Suprapubic skin (tissue), 4 donors: ENCODE measurements around the gene KLK3. TPM values are rescaled to one million over a fixed set of nuclear protein-coding genes. Genes with fewer than 3 reads are reported as not detected.
A peak's percentile ranks its signal among the peaks of the same experiment; 100 is the strongest.

ENCODE experiments used
- DNase-seq, 2 donors: peaks; one replicate each; pipeline ENCODE4 v3.0.0-alpha.2; 2019; ENCODE audit warnings: low spot score in 2 of 2
- H3K27ac ChIP-seq: fragments of 200-600 bp; sonication (generic); one replicate; pipeline ENCODE4 v1.5.1; 2019
- H3K27me3 ChIP-seq: fragments of 200-600 bp; sonication (generic); one replicate; pipeline ENCODE4 v1.5.1; 2019
- H3K36me3 ChIP-seq: fragments of 200-600 bp; sonication (generic); one replicate; pipeline ENCODE4 v1.5.1; 2019
- H3K4me1 ChIP-seq: fragments of 200-600 bp; sonication (generic); one replicate; pipeline ENCODE4 v1.5.1; 2019
- H3K4me3 ChIP-seq: fragments of 200-600 bp; sonication (generic); one replicate; pipeline ENCODE4 v1.5.1; 2019; ENCODE audit warnings: mild to moderate bottlenecking
- H3K9me3 ChIP-seq: fragments of 200-600 bp; sonication (generic); one replicate; pipeline ENCODE4 v1.5.1; 2019
- EP300 ChIP-seq: sonication (generic); formaldehyde crosslinking; IDR thresholded peaks from one replicate; pipeline ENCODE4 v1.6.1; 2017; ENCODE audit warnings: antibody characterized with exemption
- POLR2A ChIP-seq, 2 donors: fragments of 450-650 bp; IDR thresholded peaks; one replicate each; pipeline ENCODE4 v1.6.1; 2017; ENCODE audit warnings: antibody characterized with exemption in 2 of 2, mild to moderate bottlenecking in 2 of 2, moderate library complexity in 2 of 2
- POLR2AphosphoS5 ChIP-seq, 3 donors: sonication (generic); formaldehyde crosslinking; IDR thresholded peaks; one replicate each; pipeline ENCODE4 v1.6.1; 2017; ENCODE audit warnings: antibody characterized with exemption in 3 of 3
- WGBS: methylation state at CpG from one replicate; pipeline ENCODE4 v1.1.5; 2018; 5-methylcytosine and 5-hydroxymethylcytosine counted together
- total RNA-seq, 4 donors: library from RNA; depleted of rRNA; stranded (reverse); fragments of >200 nt; gene quantifications; one replicate each; pipeline ENCODE4 v1.1.0, GENCODE V29; 2016
- TF ChIP-seq, protein P1 (sequence below), 2 donors: fragments of 200-600 bp in 1 of 2; fragments of 450-650 bp in 1 of 2; sonication (generic) in 1 of 2; IDR thresholded peaks; one replicate each; pipeline ENCODE4 v1.5.1; 2016 to 2019; ENCODE audit warnings: antibody characterized with exemption in 2 of 2, mild to moderate bottlenecking in 1 of 2, moderate library complexity in 1 of 2

KLK3 gene
- total RNA-seq, 4 donors from 2014 or later = 0.24 to 1.9 (median 0.67) TPM

DNA sequence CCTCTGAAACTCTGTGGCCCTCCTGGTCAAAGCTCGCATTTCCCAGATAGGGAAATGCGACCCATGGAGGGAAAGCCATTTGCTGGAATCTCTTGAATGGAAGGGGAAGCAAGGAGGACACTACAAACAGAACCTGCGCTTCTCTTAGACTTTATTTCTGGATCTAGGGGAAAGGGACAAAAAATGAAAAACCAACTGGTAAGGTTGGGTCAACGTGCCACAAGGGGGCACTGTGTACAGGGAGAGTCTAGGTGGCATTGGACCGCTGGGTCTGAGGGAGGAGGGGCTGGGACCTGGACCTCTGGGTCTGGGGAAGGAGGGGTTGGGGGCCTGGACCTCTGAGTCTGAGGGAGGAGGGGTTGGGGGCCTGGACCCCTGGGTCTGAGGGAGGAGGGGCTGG, 51.5 kb downstream of the KLK3 start:
- no peak overlapping the region for H3K4me3 ChIP-seq
- no peaks in the 10 kb centered on the region for H3K36me3 ChIP-seq
- 11% methylated on average over 5 of the region's 5 CpGs for WGBS
- H3K9me3 ChIP-seq = no peaks in the 10 kb centered on the region
- TF ChIP-seq, protein P1, sequence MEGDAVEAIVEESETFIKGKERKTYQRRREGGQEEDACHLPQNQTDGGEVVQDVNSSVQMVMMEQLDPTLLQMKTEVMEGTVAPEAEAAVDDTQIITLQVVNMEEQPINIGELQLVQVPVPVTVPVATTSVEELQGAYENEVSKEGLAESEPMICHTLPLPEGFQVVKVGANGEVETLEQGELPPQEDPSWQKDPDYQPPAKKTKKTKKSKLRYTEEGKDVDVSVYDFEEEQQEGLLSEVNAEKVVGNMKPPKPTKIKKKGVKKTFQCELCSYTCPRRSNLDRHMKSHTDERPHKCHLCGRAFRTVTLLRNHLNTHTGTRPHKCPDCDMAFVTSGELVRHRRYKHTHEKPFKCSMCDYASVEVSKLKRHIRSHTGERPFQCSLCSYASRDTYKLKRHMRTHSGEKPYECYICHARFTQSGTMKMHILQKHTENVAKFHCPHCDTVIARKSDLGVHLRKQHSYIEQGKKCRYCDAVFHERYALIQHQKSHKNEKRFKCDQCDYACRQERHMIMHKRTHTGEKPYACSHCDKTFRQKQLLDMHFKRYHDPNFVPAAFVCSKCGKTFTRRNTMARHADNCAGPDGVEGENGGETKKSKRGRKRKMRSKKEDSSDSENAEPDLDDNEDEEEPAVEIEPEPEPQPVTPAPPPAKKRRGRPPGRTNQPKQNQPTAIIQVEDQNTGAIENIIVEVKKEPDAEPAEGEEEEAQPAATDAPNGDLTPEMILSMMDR (IDR thresholded peaks at IDR 0.05) = peak in 1 of 2 donors; percentile 34
- no peak for TF ChIP-seq POLR2AphosphoS5 (IDR thresholded peaks at IDR 0.05)
- no peak for DNase-seq
- H3K27ac ChIP-seq = no peak overlapping the region
- peaks cover 9% of the 10 kb centered on the region for H3K4me1 ChIP-seq
- peaks cover 53% of the 10 kb centered on the region for H3K27me3 ChIP-seq

DNA sequence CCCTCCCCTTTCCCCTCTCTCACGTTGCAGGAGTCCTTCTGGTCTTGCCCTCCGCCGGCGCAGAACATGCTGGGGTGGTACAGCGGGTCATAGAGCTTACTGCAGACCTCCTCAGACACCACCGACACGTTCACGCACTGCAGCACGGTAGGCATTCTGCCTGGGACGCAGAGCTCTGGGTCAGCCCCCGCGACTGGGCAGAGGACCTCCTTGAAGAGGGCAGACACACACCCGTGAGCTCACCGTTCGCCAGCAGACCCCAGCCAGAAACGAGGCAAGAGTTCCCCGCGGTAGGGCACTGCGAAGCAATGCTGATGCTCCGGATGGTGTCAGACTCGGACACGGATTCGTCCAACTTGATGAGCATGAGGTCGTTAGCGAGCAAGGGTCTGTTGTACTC, 53.6 kb downstream of the KLK3 start:
- Histone ChIP-seq H3K4me1 (peaks cover 18% of the 10 kb centered on the region), H3K4me3 (no peak overlapping the region), H3K27me3 (peaks cover 72% of the 10 kb centered on the region), H3K9me3 (no peaks in the 10 kb centered on the region), H3K27ac (no peak overlapping the region), H3K36me3 (no peaks in the 10 kb centered on the region)
- DNase-seq = no peak
- 72% methylated on average over 16 of the region's 25 CpGs for WGBS
- TF ChIP-seq POLR2AphosphoS5 (IDR thresholded peaks at IDR 0.05) (no peak), EP300 (no peak), POLR2A (IDR thresholded peaks at IDR 0.05) (no peak)
- TF ChIP-seq, protein P1 (IDR thresholded peaks at IDR 0.05) = no peak

DNA sequence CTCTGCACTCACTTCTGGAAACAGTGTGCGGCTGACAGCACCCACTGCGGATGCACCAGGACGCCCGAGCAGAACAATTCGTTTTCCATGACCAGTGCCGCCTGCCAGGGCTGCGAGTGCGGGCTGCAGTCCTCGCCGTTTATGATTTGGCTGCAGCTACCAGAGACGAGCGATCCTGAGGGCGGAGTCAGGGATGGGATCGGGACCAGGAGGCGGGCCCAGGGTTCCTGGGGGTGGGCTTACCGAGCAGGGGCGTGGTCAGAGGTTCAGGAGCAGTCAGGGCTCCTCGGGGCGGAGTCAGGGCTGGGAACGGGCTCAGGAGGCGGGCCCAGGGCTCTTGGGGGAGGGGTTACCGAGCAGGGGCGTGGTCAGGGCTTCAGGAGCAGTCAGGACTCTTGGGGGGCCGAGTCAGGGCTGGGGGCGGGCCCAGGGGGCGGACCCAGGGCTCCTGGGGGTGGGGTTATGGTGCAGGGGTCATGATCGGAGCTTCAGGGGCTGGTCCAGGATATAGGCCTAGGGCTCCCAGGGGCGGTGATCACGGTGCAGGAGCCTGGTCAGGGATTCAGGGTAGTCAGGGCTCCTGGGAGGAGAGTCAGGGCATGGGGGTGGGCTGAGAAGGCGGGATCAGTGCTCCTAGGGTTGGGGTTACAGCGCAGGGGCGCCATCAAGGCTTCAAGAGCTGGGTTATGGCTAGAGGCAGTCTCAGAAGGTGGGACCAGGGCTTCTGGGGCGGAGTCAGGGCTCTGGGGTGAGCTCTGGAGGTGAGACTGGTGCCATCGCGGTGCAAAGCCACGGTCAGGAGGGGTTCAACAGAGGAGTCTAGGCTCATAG, 54.7 kb downstream of the KLK3 start:
- no peak for DNase-seq
- Histone ChIP-seq H3K27me3 (peaks cover 77% of the 10 kb centered on the region), H3K27ac (no peak overlapping the region), H3K4me1 (peaks cover 18% of the 10 kb centered on the region), H3K4me3 (peak overlapping the region; percentile 2), H3K9me3 (no peaks in the 10 kb centered on the region), H3K36me3 (no peaks in the 10 kb centered on the region)
- TF ChIP-seq POLR2A (IDR thresholded peaks at IDR 0.05) (no peak), EP300 (no peak)
- TF ChIP-seq, protein P1 (IDR thresholded peaks at IDR 0.05) = no peak
- 0% methylated on average over 1 of the region's 36 CpGs for WGBS

Other genes with a start within 250 kb of the KLK3 start
- 1 to 10 TPM in 1 of 4 donors, under 1 TPM in 2, not detected in 1; 0.23 to 1.8 (median 0.30) TPM for gene SYT3, start 215.0 kb upstream of the KLK3 start, total RNA-seq
- 10 to 100 TPM in 1 of 4 donors, not detected in 3; 19.8 TPM for gene C19orf81, start 205.5 kb upstream of the KLK3 start, total RNA-seq
- 1 to 10 TPM in 1 of 4 donors, under 1 TPM in 1, not detected in 2; 0.42 to 6.6 TPM for gene SHANK1, start 135.1 kb upstream of the KLK3 start, total RNA-seq
- gene CLEC11A, start 131.6 kb upstream of the KLK3 start, total RNA-seq = 10 to 100 TPM in 1 of 4 donors, 1 to 10 TPM in 3; 5.8 to 14.1 (median 7.7) TPM
- not detected for gene GPR32, start 84.5 kb upstream of the KLK3 start, total RNA-seq
- under 1 TPM in 2 of 4 donors, not detected in 2; 0.49 to 0.97 TPM for gene ACP4, start 64.5 kb upstream of the KLK3 start, total RNA-seq
- 10 to 100 TPM; 34.3 to 58.3 (median 40.5) TPM for gene KLK1, start 31.1 kb upstream of the KLK3 start, total RNA-seq
- not detected for gene KLK15, start 21.3 kb upstream of the KLK3 start, total RNA-seq
- not detected for gene KLK2, start 18.5 kb downstream of the KLK3 start, total RNA-seq
- 1 to 10 TPM in 1 of 4 donors, under 1 TPM in 1, not detected in 2; 0.83 to 1.6 TPM for gene KLK4, start 56.5 kb downstream of the KLK3 start, total RNA-seq
- gene KLK5, start 98.1 kb downstream of the KLK3 start, total RNA-seq = 100 to 1,000 TPM in 3 of 4 donors, 10 to 100 TPM in 1; 40.3 to 299 (median 177) TPM
- 10 to 100 TPM in 1 of 4 donors, 1 to 10 TPM in 2, not detected in 1; 5.4 to 56.9 (median 9.0) TPM for gene KLK6, start 114.7 kb downstream of the KLK3 start, total RNA-seq
- gene KLK7, start 129.0 kb downstream of the KLK3 start, total RNA-seq = 100 to 1,000 TPM in 3 of 4 donors, 10 to 100 TPM in 1; 48.3 to 418 (median 218) TPM
- gene KLK8, start 146.7 kb downstream of the KLK3 start, total RNA-seq = 100 to 1,000 TPM in 1 of 4 donors, 10 to 100 TPM in 3; 19.7 to 126 (median 87.2) TPM
- 10 to 100 TPM; 45.2 to 85.3 (median 53.9) TPM for gene KLK10, start 164.8 kb downstream of the KLK3 start, total RNA-seq
- 100 to 1,000 TPM; 173 to 372 (median 269) TPM for gene KLK11, start 171.7 kb downstream of the KLK3 start, total RNA-seq
- 1 to 10 TPM in 2 of 4 donors, not detected in 2; 2.6 to 5.0 TPM for gene KLK12, start 180.1 kb downstream of the KLK3 start, total RNA-seq
- gene KLK13, start 210.2 kb downstream of the KLK3 start, total RNA-seq = 10 to 100 TPM in 3 of 4 donors, 1 to 10 TPM in 1; 6.6 to 23.5 (median 16.5) TPM
- gene KLK14, start 228.0 kb downstream of the KLK3 start, total RNA-seq = 10 to 100 TPM in 1 of 4 donors, 1 to 10 TPM in 3; 3.8 to 22.8 (median 5.2) TPM